Measurements from ENCODE around the gene AKAP12. TPM values are rescaled to one million over a fixed set of nuclear protein-coding genes. Genes with fewer than 3 reads are reported as not detected.
A peak's percentile ranks its signal among the peaks of the same experiment; 100 is the strongest.

Gene AKAP12
- polyA plus RNA-seq, 3 donors from 2014 or later, result 0.19 to 0.21 TPM; not detected in 1

GRCh38 chr6:151276112-151276740 lies 36.5 kb downstream of the AKAP12 start:
- Mint-ChIP-seq H3K27me3 (ENCODE audit: low read depth in 3 of 3) (peaks cover 4 to 13% (median 6%) of the 10 kb centered on the region in 3 donors), H3K4me1 (no peaks in the 10 kb centered on the region), H3K36me3 (no peaks in the 10 kb centered on the region), H3K9me3 (no peaks in the 10 kb centered on the region), H3K4me3 (no peak overlapping the region), H3K27ac (no peak overlapping the region)
- DNase-seq, result no peak

- Mint-ChIP-seq H3K9me3 (no peaks in the 10 kb centered on the region), H3K36me3 (no peaks in the 10 kb centered on the region), H3K4me1 (no peaks in the 10 kb centered on the region), H3K27me3 (ENCODE audit: low read depth in 3 of 3) (peaks cover 8 to 19% (median 10%) of the 10 kb centered on the region in 3 donors), H3K27ac (no peak overlapping the region), H3K4me3 (no peak overlapping the region)
- no peak for DNase-seq
Measured at GRCh38 chr6:151279891-151280290, 40.1 kb downstream of the AKAP12 start.

DNA sequence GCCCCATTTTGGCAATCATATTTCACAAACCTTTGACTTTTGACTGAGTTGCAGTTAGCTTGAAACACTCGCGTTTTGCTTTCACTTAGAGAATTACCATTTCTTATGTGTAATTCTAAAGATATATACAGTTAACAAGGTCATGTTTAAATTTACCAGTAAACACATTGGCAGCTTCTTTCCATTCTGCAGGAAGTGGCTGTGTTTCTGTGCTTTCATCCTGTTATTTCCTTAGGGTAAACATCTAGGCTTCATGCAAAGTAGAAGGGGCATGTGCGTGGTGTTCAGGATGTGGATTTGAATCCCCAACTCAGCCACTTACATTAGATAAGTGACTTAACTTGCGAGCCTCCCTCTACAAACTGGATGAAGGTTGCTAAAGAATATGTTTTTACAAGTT lies 41.1 kb downstream of the AKAP12 start:
- no peak for DNase-seq
- no peaks in the 10 kb centered on the region for H3K9me3 Mint-ChIP-seq
- no peak overlapping the region for H3K27ac Mint-ChIP-seq
- no peaks in the 10 kb centered on the region for H3K4me1 Mint-ChIP-seq
- H3K4me3 Mint-ChIP-seq, result no peak overlapping the region
- H3K36me3 Mint-ChIP-seq, result no peaks in the 10 kb centered on the region
- H3K27me3 Mint-ChIP-seq (ENCODE audit: low read depth in 3 of 3), result peaks cover 8 to 19% (median 14%) of the 10 kb centered on the region in 3 donors

GRCh38 chr6:151284012-151284411 lies 44.2 kb downstream of the AKAP12 start:
- Mint-ChIP-seq H3K36me3 (no peaks in the 10 kb centered on the region), H3K27ac (no peak overlapping the region), H3K4me1 (peaks cover 0 to 2% of the 10 kb centered on the region in 2 donors), H3K9me3 (no peaks in the 10 kb centered on the region), H3K27me3 (ENCODE audit: low read depth in 3 of 3) (peaks cover 10 to 17% (median 16%) of the 10 kb centered on the region in 3 donors), H3K4me3 (no peak overlapping the region)
- no peak for DNase-seq

DNA sequence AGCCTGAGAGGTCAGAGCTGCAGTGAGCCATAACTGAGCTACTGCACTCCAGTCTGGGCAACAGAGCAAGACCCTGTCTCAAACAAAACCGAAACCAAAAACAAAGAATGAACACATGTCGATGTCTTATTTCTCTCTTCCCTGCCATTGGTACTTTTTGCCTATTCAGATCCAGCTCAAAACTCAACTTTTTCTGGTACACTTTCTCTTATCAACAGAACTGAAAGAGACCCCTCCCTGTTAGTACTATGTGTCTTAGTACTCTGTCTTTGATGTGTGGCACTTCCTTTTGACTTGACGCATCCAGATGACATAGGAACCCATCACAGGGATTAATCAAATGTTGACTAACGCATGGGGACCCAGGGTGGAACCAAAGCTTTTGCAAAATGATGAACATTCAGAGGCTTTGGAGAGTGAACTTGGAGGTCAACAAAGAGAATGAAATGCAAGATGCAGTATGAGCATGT lies 44.8 kb downstream of the AKAP12 start:
- Mint-ChIP-seq H3K27me3 (ENCODE audit: low read depth in 3 of 3) (peaks cover 5 to 20% (median 16%) of the 10 kb centered on the region in 3 donors), H3K27ac (no peak overlapping the region), H3K4me3 (peak overlapping the region in 1 of 5 donors; percentile 46), H3K4me1 (peaks cover 5 to 8% of the 10 kb centered on the region in 2 donors), H3K36me3 (no peaks in the 10 kb centered on the region), H3K9me3 (no peaks in the 10 kb centered on the region)
- DNase-seq, result no peak

GRCh38 chr6:151285122-151285521 lies 45.4 kb downstream of the AKAP12 start:
- DNase-seq, result no peak
- H3K9me3 Mint-ChIP-seq, result no peaks in the 10 kb centered on the region
- H3K4me1 Mint-ChIP-seq, result peaks cover 9 to 13% of the 10 kb centered on the region in 2 donors
- H3K36me3 Mint-ChIP-seq, result no peaks in the 10 kb centered on the region
- H3K27me3 Mint-ChIP-seq (ENCODE audit: low read depth in 3 of 3), result peaks cover 5 to 20% (median 18%) of the 10 kb centered on the region in 3 donors
- H3K27ac Mint-ChIP-seq, result no peak overlapping the region
- H3K4me3 Mint-ChIP-seq, result no peak overlapping the region

DNA sequence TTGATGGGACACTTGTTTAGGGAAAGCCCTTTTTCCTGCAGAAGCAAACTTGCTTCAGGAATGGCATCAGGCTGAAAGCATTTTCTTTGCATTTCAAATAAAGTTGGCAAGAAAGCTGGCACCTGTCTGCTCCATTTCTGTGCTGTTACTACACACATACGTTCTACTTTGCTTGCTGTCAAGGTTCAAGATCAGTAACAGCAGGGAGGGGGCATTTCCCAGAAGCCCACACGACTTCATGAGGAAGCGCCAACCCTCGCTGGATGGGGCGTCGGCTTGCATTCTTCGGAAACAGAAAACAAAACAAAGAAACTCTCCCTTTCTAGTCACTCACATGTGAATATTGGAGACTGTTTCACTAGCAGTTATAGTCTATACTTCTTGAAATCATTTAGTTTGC lies 46.4 kb downstream of the AKAP12 start:
- Mint-ChIP-seq H3K4me3 (no peak overlapping the region), H3K27ac (no peak overlapping the region), H3K9me3 (no peaks in the 10 kb centered on the region), H3K4me1 (peaks cover 9 to 14% of the 10 kb centered on the region in 2 donors), H3K27me3 (ENCODE audit: low read depth in 3 of 3) (peaks cover 7 to 19% (median 17%) of the 10 kb centered on the region in 3 donors), H3K36me3 (no peaks in the 10 kb centered on the region)
- DNase-seq, result no peak

DNA sequence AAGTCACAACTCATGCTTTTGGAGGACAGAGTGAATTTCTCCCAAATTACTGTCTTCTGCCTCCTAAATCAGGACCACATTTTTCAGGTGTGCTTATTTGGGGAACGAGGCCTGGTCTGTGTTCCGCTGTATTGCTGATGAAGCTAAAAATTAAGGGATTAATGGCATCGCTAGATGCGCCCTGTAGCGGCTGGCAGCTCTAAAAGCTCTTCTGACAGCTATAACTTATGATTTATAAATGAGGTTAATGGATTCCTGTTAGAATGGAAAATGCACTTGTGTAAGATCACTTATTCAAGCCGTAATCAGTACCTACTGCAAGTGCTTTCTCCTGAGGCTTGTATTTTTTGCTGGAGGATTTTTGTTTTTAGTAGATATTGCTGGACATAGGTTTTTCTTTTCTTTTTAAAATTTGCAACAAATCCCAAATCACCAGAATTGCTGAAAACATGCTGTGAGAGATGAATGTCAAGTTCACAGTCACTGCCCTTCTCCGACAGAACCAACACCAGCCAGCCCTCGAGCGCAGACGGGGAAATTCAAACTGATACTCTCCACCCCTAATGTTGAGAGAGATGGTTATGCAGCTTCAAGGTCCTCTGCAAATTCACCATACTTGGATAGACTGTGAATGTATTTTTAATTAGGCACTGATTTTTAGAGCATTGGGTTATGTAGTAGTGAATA lies 49.1 kb downstream of the AKAP12 start:
- Mint-ChIP-seq H3K27ac (no peak overlapping the region), H3K27me3 (ENCODE audit: low read depth in 3 of 3) (peaks cover 5 to 25% (median 23%) of the 10 kb centered on the region in 3 donors), H3K4me3 (peak overlapping the region in 1 of 5 donors; percentile 35), H3K4me1 (peaks cover 9 to 14% of the 10 kb centered on the region in 2 donors), H3K9me3 (no peaks in the 10 kb centered on the region), H3K36me3 (no peaks in the 10 kb centered on the region)
- DNase-seq, result no peak

DNA sequence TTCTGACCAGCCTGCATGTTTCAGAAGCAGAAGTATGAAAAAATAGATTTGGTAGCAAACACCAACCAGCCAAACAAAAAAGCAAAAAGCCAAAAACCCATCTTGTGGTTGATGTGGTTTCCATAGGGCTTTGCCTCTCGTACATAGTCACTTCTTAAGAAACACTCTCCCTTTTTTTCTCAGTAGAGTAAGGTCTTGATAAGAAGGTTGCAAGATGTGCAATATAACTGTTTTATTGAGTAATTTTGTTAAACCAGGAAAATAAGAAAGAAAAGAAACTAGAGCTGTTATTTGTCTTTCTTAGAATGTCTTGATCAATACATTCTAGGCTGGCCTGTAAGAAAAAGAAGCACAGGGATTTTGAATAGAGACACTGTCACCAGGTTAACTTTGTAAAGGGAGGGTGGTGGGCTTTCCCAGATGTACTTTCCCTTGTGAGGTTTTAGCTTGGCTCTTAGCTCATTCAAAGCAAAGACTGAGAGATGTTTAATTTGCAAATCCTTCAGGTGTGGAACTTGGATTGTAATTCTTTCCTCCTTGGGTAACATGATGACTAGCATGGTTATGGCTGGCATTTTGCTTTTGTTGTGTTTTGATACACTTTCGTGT lies 49.7 kb downstream of the AKAP12 start:
- H3K36me3 Mint-ChIP-seq, result no peaks in the 10 kb centered on the region
- H3K27ac Mint-ChIP-seq, result no peak overlapping the region
- H3K4me3 Mint-ChIP-seq, result peak overlapping the region in 1 of 5 donors; percentile 35
- peak in 1 of 3 donors; percentile 8 for DNase-seq
- H3K9me3 Mint-ChIP-seq, result no peaks in the 10 kb centered on the region
- peaks cover 5 to 26% (median 23%) of the 10 kb centered on the region in 3 donors for H3K27me3 Mint-ChIP-seq (ENCODE audit: low read depth in 3 of 3)
- H3K4me1 Mint-ChIP-seq, result peaks cover 9 to 14% of the 10 kb centered on the region in 2 donors

- H3K36me3 Mint-ChIP-seq, result no peaks in the 10 kb centered on the region
- peaks cover 9 to 14% of the 10 kb centered on the region in 2 donors for H3K4me1 Mint-ChIP-seq
- H3K27me3 Mint-ChIP-seq (ENCODE audit: low read depth in 3 of 3), result peaks cover 5 to 27% (median 18%) of the 10 kb centered on the region in 3 donors
- no peak overlapping the region for H3K4me3 Mint-ChIP-seq
- DNase-seq, result no peak
- no peak overlapping the region for H3K27ac Mint-ChIP-seq
- no peaks in the 10 kb centered on the region for H3K9me3 Mint-ChIP-seq
Measured at GRCh38 chr6:151290877-151291721, 51.3 kb downstream of the AKAP12 start.

DNA sequence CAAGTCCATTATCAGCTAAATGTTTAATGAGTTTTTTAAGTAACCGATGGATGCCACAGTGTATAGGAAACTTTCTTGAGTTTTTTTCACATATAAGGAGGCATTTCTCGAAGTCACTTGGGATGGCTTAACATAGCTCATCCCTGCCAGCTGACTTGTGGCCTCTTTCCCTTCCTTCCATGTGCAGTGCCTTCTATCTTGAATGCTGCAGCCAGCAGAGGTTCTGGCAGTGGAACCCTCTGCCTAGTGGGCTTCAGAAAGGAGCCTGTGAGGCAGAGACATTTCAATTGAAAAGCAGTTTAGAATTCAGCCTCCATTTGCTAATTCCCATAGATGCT lies 51.9 kb downstream of the AKAP12 start:
- H3K4me1 Mint-ChIP-seq, result peaks cover 9 to 14% of the 10 kb centered on the region in 2 donors
- H3K4me3 Mint-ChIP-seq, result no peak overlapping the region
- DNase-seq, result no peak
- H3K36me3 Mint-ChIP-seq, result no peaks in the 10 kb centered on the region
- H3K9me3 Mint-ChIP-seq, result no peaks in the 10 kb centered on the region
- peaks cover 5 to 27% (median 21%) of the 10 kb centered on the region in 3 donors for H3K27me3 Mint-ChIP-seq (ENCODE audit: low read depth in 3 of 3)
- H3K27ac Mint-ChIP-seq, result no peak overlapping the region

DNA sequence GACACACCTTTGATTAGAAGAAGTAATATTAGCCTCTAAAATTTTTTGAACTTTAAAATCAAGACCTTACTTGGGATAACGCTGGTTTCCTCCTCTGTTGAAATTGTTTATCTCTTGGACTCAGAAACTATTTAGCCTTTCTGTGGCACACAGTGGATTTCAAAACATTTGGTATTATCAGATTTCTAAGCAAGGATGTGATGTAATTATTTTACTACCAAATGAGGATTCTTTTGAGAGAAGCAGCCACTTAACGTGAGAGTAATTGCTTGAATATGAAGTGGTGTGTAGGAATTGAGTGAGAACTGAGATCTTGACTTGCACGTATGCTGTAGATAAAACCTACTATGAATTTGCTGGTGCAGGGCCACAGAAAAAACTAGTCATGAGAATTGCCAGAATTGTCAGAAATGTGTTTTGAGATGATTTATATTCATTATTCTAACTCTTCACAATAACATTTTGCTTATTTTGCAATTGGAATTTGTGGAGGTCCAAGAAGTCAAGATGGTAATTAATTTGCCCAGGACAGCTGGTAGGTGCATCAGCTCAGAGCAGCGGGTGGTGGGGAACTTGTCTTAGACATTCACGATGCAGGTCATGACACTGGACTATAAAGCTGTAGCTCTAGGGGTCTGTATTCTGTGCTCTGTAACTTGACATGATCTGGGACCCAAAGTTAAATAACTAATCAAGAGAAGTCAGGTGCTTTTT lies 53.4 kb downstream of the AKAP12 start:
- H3K9me3 Mint-ChIP-seq, result no peaks in the 10 kb centered on the region
- no peak for DNase-seq
- no peaks in the 10 kb centered on the region for H3K36me3 Mint-ChIP-seq
- H3K4me1 Mint-ChIP-seq, result peaks cover 9 to 14% of the 10 kb centered on the region in 2 donors
- no peak overlapping the region for H3K27ac Mint-ChIP-seq
- peaks cover 4 to 29% (median 22%) of the 10 kb centered on the region in 3 donors for H3K27me3 Mint-ChIP-seq (ENCODE audit: low read depth in 3 of 3)
- H3K4me3 Mint-ChIP-seq, result no peak overlapping the region

DNA sequence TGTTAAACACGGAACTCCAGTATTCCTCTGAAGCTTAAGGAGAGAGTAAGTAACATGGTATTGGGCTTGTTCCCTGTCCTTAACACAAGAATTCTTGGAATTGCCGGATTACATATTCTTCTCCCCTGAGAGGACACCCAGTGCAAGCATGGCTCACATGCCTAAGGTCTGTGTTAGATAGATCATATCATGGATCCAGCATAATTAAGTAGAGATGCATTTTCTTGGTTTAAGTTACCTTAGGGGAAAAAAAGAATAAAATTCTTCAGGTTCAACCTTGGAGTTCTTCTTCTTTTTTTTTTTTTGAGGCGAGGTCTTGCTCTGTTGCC lies 53.9 kb downstream of the AKAP12 start:
- H3K27ac Mint-ChIP-seq, result no peak overlapping the region
- no peak overlapping the region for H3K4me3 Mint-ChIP-seq
- no peaks in the 10 kb centered on the region for H3K9me3 Mint-ChIP-seq
- H3K4me1 Mint-ChIP-seq, result peaks cover 9 to 14% of the 10 kb centered on the region in 2 donors
- peaks cover 8 to 29% (median 23%) of the 10 kb centered on the region in 3 donors for H3K27me3 Mint-ChIP-seq (ENCODE audit: low read depth in 3 of 3)
- H3K36me3 Mint-ChIP-seq, result no peaks in the 10 kb centered on the region
- DNase-seq, result no peak

Data from immature natural killer cell (primary cell).